Stimulated activated CD8-positive, alpha-beta memory T cell treated with anti-CD3 and anti-CD28 coated beads, Interleukin-15, amount 100 ng/mL, for 48 hours (primary cell): ENCODE results near the gene NDUFS8.
A peak's percentile ranks its signal among the peaks of the same experiment; 100 is the strongest.

Experiments
- DNase-seq, 2 donors: peaks; one replicate each; pipeline ENCODE4 v3.0.0-alpha.2; 2020; ENCODE audit warnings: low read depth in 2 of 2

Gene NDUFS8

GRCh38 chr11:68003846-68004550 is 26.5 kb upstream of the NDUFS8 start, which contains the start of gene UNC93B1:
Gene UNC93B1, minus strand, starts transcription at chr11:68004097. Its CDS starts 54 bp downstream, at chr11:68004043.
- peak; percentile 76 to 80 for DNase-seq

GRCh38 chr11:68004551-68005335 is 25.7 kb upstream of the NDUFS8 start:
- no peak for DNase-seq

GRCh38 chr11:68006606-68007166 is 23.8 kb upstream of the NDUFS8 start:
- no peak for DNase-seq

- no peak for DNase-seq
Observed at GRCh38 chr11:68007498-68008380, 22.7 kb upstream of the NDUFS8 start.

GRCh38 chr11:68008381-68009337 is 21.8 kb upstream of the NDUFS8 start:
- DNase-seq = no peak

GRCh38 chr11:68009391-68010089 is 20.9 kb upstream of the NDUFS8 start:
- DNase-seq = no peak

- DNase-seq = no peak
Observed at GRCh38 chr11:68010090-68011041, 20.1 kb upstream of the NDUFS8 start, which contains the start of gene ALDH3B1. Gene ALDH3B1, plus strand, starts transcription at chr11:68010327. Its CDS starts 4,971 bp downstream, at chr11:68015298.

GRCh38 chr11:68011051-68011943 is 19.2 kb upstream of the NDUFS8 start:
- DNase-seq = no peak

GRCh38 chr11:68012044-68012842 is 18.2 kb upstream of the NDUFS8 start:
- DNase-seq = no peak

- DNase-seq = no peak
Observed at GRCh38 chr11:68012843-68013610, 17.5 kb upstream of the NDUFS8 start.

- DNase-seq = no peak
Observed at GRCh38 chr11:68013611-68014156, 16.8 kb upstream of the NDUFS8 start.

- no peak for DNase-seq
Observed at GRCh38 chr11:68014157-68014946, 16.1 kb upstream of the NDUFS8 start.

GRCh38 chr11:68014947-68015447 is 15.5 kb upstream of the NDUFS8 start:
- no peak for DNase-seq

GRCh38 chr11:68015467-68015866 is 15.0 kb upstream of the NDUFS8 start:
- no peak for DNase-seq
